Measurements from ENCODE around the gene STK10.

- TF ChIP-seq CTCF (IDR thresholded peaks at IDR 0.05; ENCODE audit: insufficient read depth, low read length), result no peak
- no peak for TF ChIP-seq POLR2AphosphoS5 (IDR thresholded peaks at IDR 0.05; ENCODE audit: low read depth)
- no peak for TF ChIP-seq REST (IDR thresholded peaks at IDR 0.05; ENCODE audit: insufficient replicate concordance, low read depth)
These were observed 142.8 kb downstream of the STK10 start for GRCh38 chr5:172045315-172045632.
